NOMO-1 (cell line): Measurements from ENCODE around the gene HYCC2.
"Not testable (repeated sequence)": the region's sequence is repeated elsewhere in the genome, so short reads cannot be mapped to it uniquely, and the experiment has no call there.

Experiments used
- DNase-seq, 2 experiments: peaks; one replicate each; lab custom pipeline; 2025; ENCODE audit not compliant: unreplicated experiment in 2 of 2; lab: John Stamatoyannopoulos, UW

HYCC2 gene

GRCh38 chr2:201071479-201072200 is at the start of gene HYCC2, which contains the start of gene NDUFB3:
Gene HYCC2, minus strand, starts transcription at chr2:201071671. Its CDS starts 47,662 bp downstream, at chr2:201024009.
Gene NDUFB3, plus strand, starts transcription at chr2:201072001. Its CDS starts 6,882 bp downstream, at chr2:201078883.
- DNase-seq: peak; percentile 91 to 95

- peak in 1 of 2 experiments; percentile 43 for DNase-seq
Measured at GRCh38 chr2:201118961-201119854, 47.7 kb upstream of the HYCC2 start.

- peak; percentile 85 to 94 for DNase-seq
Measured at GRCh38 chr2:201118121-201118960, 46.9 kb upstream of the HYCC2 start.

GRCh38 chr2:201117735-201118094 is 46.2 kb upstream of the HYCC2 start:
- DNase-seq: not testable (repeated sequence)

- DNase-seq: peak; percentile 82 to 94
Measured at GRCh38 chr2:201116959-201117734, 45.7 kb upstream of the HYCC2 start.

- DNase-seq: peak; percentile 61 to 75
Measured at GRCh38 chr2:201116115-201116958, 44.9 kb upstream of the HYCC2 start, which contains the start of gene CFLAR. Gene CFLAR, plus strand, starts transcription at chr2:201116164. Its CDS starts 13,702 bp downstream, at chr2:201129866.

- DNase-seq: no peak
Measured at GRCh38 chr2:201114846-201115245, 43.4 kb upstream of the HYCC2 start.

GRCh38 chr2:201114350-201114749 is 42.9 kb upstream of the HYCC2 start:
- DNase-seq: no peak

GRCh38 chr2:201111096-201111495 is 39.6 kb upstream of the HYCC2 start:
- no peak for DNase-seq

- DNase-seq: no peak
Measured at GRCh38 chr2:201110615-201111014, 39.1 kb upstream of the HYCC2 start.

GRCh38 chr2:201109186-201109585 is 37.7 kb upstream of the HYCC2 start:
- no peak for DNase-seq

- no peak for DNase-seq
Measured at GRCh38 chr2:201108341-201108740, 36.9 kb upstream of the HYCC2 start.

- no peak for DNase-seq
Measured at GRCh38 chr2:201107624-201108023, 36.2 kb upstream of the HYCC2 start.

GRCh38 chr2:201105759-201106158 is 34.3 kb upstream of the HYCC2 start:
- DNase-seq: no peak

GRCh38 chr2:201100497-201100896 is 29.0 kb upstream of the HYCC2 start:
- no peak for DNase-seq

GRCh38 chr2:201093573-201093972 is 22.1 kb upstream of the HYCC2 start:
- DNase-seq: peak; percentile 24 to 67

GRCh38 chr2:201090574-201090973 is 19.1 kb upstream of the HYCC2 start:
- no peak for DNase-seq

GRCh38 chr2:201084863-201085262 is 13.4 kb upstream of the HYCC2 start:
- no peak for DNase-seq

- DNase-seq: no peak
Measured at GRCh38 chr2:201074996-201075395, 3.5 kb upstream of the HYCC2 start.
